H9 (cell line): ENCODE results near the gene BTRC. TPM values are rescaled to one million over a fixed set of nuclear protein-coding genes. Genes with fewer than 3 reads are reported as not detected.

ENCODE experiments used
- DNase-seq: peaks from one replicate; pipeline ENCODE4 v3.0.0-alpha.2; 2017
- H2AFZ ChIP-seq: one replicate; pipeline ENCODE4 v1.6.1; 2013; ENCODE audit warnings: mild to moderate bottlenecking, low read length, control low read depth, moderate library complexity
- H2AK5ac ChIP-seq: 2 replicates; pipeline ENCODE4 v1.6.1; 2013; ENCODE audit warnings: low read length, control low read depth, mixed read lengths; ENCODE audit not compliant: insufficient read length
- H2BK120ac ChIP-seq: one replicate; pipeline ENCODE4 v1.6.1; 2013; ENCODE audit warnings: low read depth, mild to moderate bottlenecking, low read length, control low read depth, inconsistent platforms; ENCODE audit not compliant: poor library complexity, severe bottlenecking
- H2BK12ac ChIP-seq: 2 replicates; pipeline ENCODE4 v1.6.1; 2013; ENCODE audit warnings: low read length, control low read depth, mixed read lengths, low read depth; ENCODE audit not compliant: insufficient read length
- H2BK15ac ChIP-seq: 2 replicates; pipeline ENCODE4 v1.6.1; 2013; ENCODE audit warnings: low read depth, low read length, control low read depth
- H2BK20ac ChIP-seq: one replicate; pipeline ENCODE4 v1.6.1; 2013; ENCODE audit warnings: low read depth, mild to moderate bottlenecking, low read length, control low read depth, inconsistent platforms; ENCODE audit not compliant: poor library complexity, severe bottlenecking
- H2BK5ac ChIP-seq: 2 replicates; pipeline ENCODE4 v1.6.1; 2013; ENCODE audit warnings: low read length, control low read depth, mixed read lengths; ENCODE audit not compliant: insufficient read length
- H3K14ac ChIP-seq: 2 replicates; pipeline ENCODE4 v1.6.1; 2013; ENCODE audit warnings: low read length, control low read depth; ENCODE audit not compliant: insufficient read depth
- H3K18ac ChIP-seq: 2 replicates; pipeline ENCODE4 v1.6.1; 2013; ENCODE audit warnings: low read depth, mild to moderate bottlenecking, mixed read lengths, low read length, control low read depth; ENCODE audit not compliant: insufficient read length
- H3K23ac ChIP-seq: 2 replicates; pipeline ENCODE4 v1.6.1; 2013; ENCODE audit warnings: low read length, control low read depth, mixed read lengths, low read depth; ENCODE audit not compliant: insufficient read length
- H3K23me2 ChIP-seq: 2 replicates; pipeline ENCODE4 v1.6.1; 2013; ENCODE audit warnings: low read depth, mild to moderate bottlenecking, mixed read lengths, low read length, control low read depth; ENCODE audit not compliant: insufficient read length, poor library complexity, severe bottlenecking
- H3K27ac ChIP-seq: 2 replicates; pipeline ENCODE4 v1.5.1; 2013; ENCODE audit warnings: low read length, control low read depth, mixed read lengths, low read depth; ENCODE audit not compliant: insufficient read length
- H3K27me3 ChIP-seq: 2 replicates; pipeline ENCODE4 v1.6.1; 2013; ENCODE audit warnings: low read length, control low read depth, inconsistent platforms; ENCODE audit not compliant: insufficient read depth
- H3K4ac ChIP-seq: 2 replicates; pipeline ENCODE4 v1.6.1; 2013; ENCODE audit warnings: low read depth, mild to moderate bottlenecking, control low read depth, inconsistent platforms, low read length, moderate library complexity
- H3K4me1 ChIP-seq: 2 replicates; pipeline ENCODE4 v1.6.1; 2013; ENCODE audit warnings: low read length, control low read depth, inconsistent platforms; ENCODE audit not compliant: insufficient read depth
- H3K4me2 ChIP-seq: 2 replicates; pipeline ENCODE4 v1.6.1; 2013; ENCODE audit warnings: low read length, control low read depth, mixed read lengths; ENCODE audit not compliant: insufficient read length, insufficient read depth
- H3K56ac ChIP-seq: 2 replicates; pipeline ENCODE4 v1.6.1; 2013; ENCODE audit warnings: low read depth, mild to moderate bottlenecking, mixed read lengths, low read length, control low read depth; ENCODE audit not compliant: insufficient read length
- H3K79me1 ChIP-seq: 2 replicates; pipeline ENCODE4 v1.6.1; 2013; ENCODE audit warnings: low read depth, mild to moderate bottlenecking, moderate library complexity, low read length, control low read depth, inconsistent platforms; ENCODE audit not compliant: insufficient read depth, poor library complexity, severe bottlenecking
- H3K79me2 ChIP-seq: 2 replicates; pipeline ENCODE4 v1.6.1; 2013; ENCODE audit warnings: low read length, control low read depth, inconsistent platforms; ENCODE audit not compliant: insufficient read depth
- H3K9ac ChIP-seq: 2 replicates; pipeline ENCODE4 v1.6.1; 2013; ENCODE audit warnings: low read length, control low read depth, mixed read lengths; ENCODE audit not compliant: insufficient read length; ENCODE audit errors: extremely low read depth
- H3K9me3 ChIP-seq: one replicate; pipeline ENCODE4 v1.6.1; 2013; ENCODE audit warnings: low read depth, low read length, inconsistent platforms; ENCODE audit not compliant: control insufficient read depth
- H3T11ph ChIP-seq: one replicate; pipeline ENCODE4 v1.6.1; 2013; ENCODE audit warnings: mild to moderate bottlenecking, low read length, control low read depth, inconsistent platforms
- H4K20me1 ChIP-seq: one replicate; pipeline ENCODE4 v1.6.1; 2013; ENCODE audit not compliant: control insufficient read depth, insufficient read length, insufficient read depth
- H4K5ac ChIP-seq: 2 replicates; pipeline ENCODE4 v1.6.1; 2013; ENCODE audit warnings: low read depth, mild to moderate bottlenecking, mixed read lengths, low read length, control low read depth; ENCODE audit not compliant: insufficient read length
- H4K8ac ChIP-seq: replicated peaks from 2 replicates; pipeline ENCODE4 v1.6.1; 2013; ENCODE audit warnings: low read length, control low read depth, mixed read lengths, low read depth; ENCODE audit not compliant: insufficient read length
- H4K91ac ChIP-seq: 2 replicates; pipeline ENCODE4 v1.6.1; 2013; ENCODE audit warnings: low read depth, mild to moderate bottlenecking, moderate library complexity, mixed read lengths, low read length, control low read depth; ENCODE audit not compliant: insufficient read length
- H3K27ac Mint-ChIP-seq, 3 experiments: 2 replicates in 2 of 3; 3 replicates in 1 of 3; pipeline ENCODE4 v1.8.0; 2020 to 2021; ENCODE audit warnings: mixed read lengths in 3 of 3, mild to moderate bottlenecking in 1 of 3, moderate library complexity in 1 of 3
- H3K27me3 Mint-ChIP-seq: 2 replicates; pipeline ENCODE4 v1.8.0; 2021; ENCODE audit warnings: low read depth, mild to moderate bottlenecking, moderate library complexity, mixed read lengths
- H3K36me3 Mint-ChIP-seq, 3 experiments: 2 replicates in 2 of 3; 3 replicates in 1 of 3; pipeline ENCODE4 v1.8.0; 2020 to 2021; ENCODE audit warnings: low read depth in 3 of 3, mixed read lengths in 3 of 3; ENCODE audit not compliant: insufficient read depth in 1 of 3
- H3K4me1 Mint-ChIP-seq, 2 experiments: 2 replicates each; pipeline ENCODE4 v1.8.0; 2020; ENCODE audit warnings: mixed read lengths in 2 of 2
- H3K4me3 Mint-ChIP-seq, 2 experiments: 2 replicates in 1 of 2; 3 replicates in 1 of 2; pipeline ENCODE4 v1.8.0; 2020 to 2021; ENCODE audit warnings: mild to moderate bottlenecking in 2 of 2, mixed read lengths in 2 of 2, moderate library complexity in 1 of 2
- H3K9me3 Mint-ChIP-seq, 2 experiments: 2 replicates in 1 of 2; 3 replicates in 1 of 2; pipeline ENCODE4 v1.8.0; 2020; ENCODE audit warnings: mild to moderate bottlenecking in 2 of 2, mixed read lengths in 2 of 2, moderate library complexity in 1 of 2
- CTCF ChIP-seq: fragments of 200-600 bp; sonication (generic); conservative IDR thresholded peaks from 3 replicates; pipeline ENCODE4 v1.8.0; 2021; ENCODE audit warnings: antibody characterized with exemption, mild to moderate bottlenecking
- WGBS: extraction: QIAGEN DNeasy Blood & Tissue Kit; methylation state at CpG from one replicate; pipeline ENCODE4 v1.1.7; 2013; ENCODE audit warnings: missing lambda C conversion rate, low lambda C conversion rate, mixed read lengths; ENCODE audit not compliant: insufficient read length; ENCODE audit errors: extremely low coverage; 5-methylcytosine and 5-hydroxymethylcytosine counted together
- total RNA-seq: library from RNA; stranded (reverse); gene quantifications from 2 replicates; pipeline ENCODE4 v1.2.1, GENCODE V29; 2021

The BTRC gene
- total RNA-seq, 1 experiment from 2014 or later = 24.2 TPM

GRCh38 chr10:101451667-101452069, 97.7 kb downstream of the BTRC start:
- H4K91ac ChIP-seq = no peak overlapping the region
- no CpG with 5 or more reads among the region's 8 CpGs for WGBS
- no peaks in the 10 kb centered on the region for H3K79me1 ChIP-seq
- TF ChIP-seq CTCF = no peak
- no peaks in the 10 kb centered on the region for H3K23me2 ChIP-seq
- no peak overlapping the region for H3K4ac ChIP-seq
- H3K4me1 Mint-ChIP-seq = no peaks in the 10 kb centered on the region
- no peaks in the 10 kb centered on the region for H3K9me3 Mint-ChIP-seq
- H3K14ac ChIP-seq = no peak overlapping the region
- no peak overlapping the region for H3K18ac ChIP-seq
- no peak overlapping the region for H2BK20ac ChIP-seq
- H3K23ac ChIP-seq = no peak overlapping the region
- H4K20me1 ChIP-seq = no peaks in the 10 kb centered on the region
- H3K27me3 Mint-ChIP-seq = no peaks in the 10 kb centered on the region
- no peaks in the 10 kb centered on the region for H3K4me1 ChIP-seq
- H2BK15ac ChIP-seq = no peak overlapping the region
- no peaks in the 10 kb centered on the region for H3K79me2 ChIP-seq
- no peak overlapping the region for H3K4me3 Mint-ChIP-seq
- no peak overlapping the region for H2BK120ac ChIP-seq
- no peak overlapping the region for H2BK5ac ChIP-seq
- no peak overlapping the region for H2BK12ac ChIP-seq
- H3K36me3 Mint-ChIP-seq = no peaks in the 10 kb centered on the region
- H4K8ac ChIP-seq = no peak overlapping the region
- no peak overlapping the region for H3K27ac ChIP-seq
- no peak overlapping the region for H3K56ac ChIP-seq
- no peak overlapping the region for H3T11ph ChIP-seq
- no peak for DNase-seq
- H2AK5ac ChIP-seq = no peak overlapping the region
- no peak overlapping the region for H2AFZ ChIP-seq
- H3K27ac Mint-ChIP-seq = no peak overlapping the region
- H3K4me2 ChIP-seq = no peak overlapping the region
- H3K9ac ChIP-seq = no peak overlapping the region
- no peaks in the 10 kb centered on the region for H3K27me3 ChIP-seq
- no peaks in the 10 kb centered on the region for H3K9me3 ChIP-seq
- H4K5ac ChIP-seq = no peak overlapping the region
